Endothelial cell of umbilical vein (primary cell): ENCODE data around the gene ACER3.

Experiments used
- POLR2A ChIP-seq: IDR thresholded peaks from 2 replicates; pipeline ENCODE4 v1.6.1; 2012; ENCODE audit warnings: low read depth, mild to moderate bottlenecking, control low read depth, low read length
- POLR2AphosphoS5 ChIP-seq: IDR thresholded peaks from 2 replicates; pipeline ENCODE4 v1.6.1; 2012; ENCODE audit warnings: low read depth, mild to moderate bottlenecking, control low read depth, low read length, moderate library complexity; ENCODE audit not compliant: insufficient read depth
- TF ChIP-seq, protein P1 (sequence below), 2 donors: IDR thresholded peaks; 1 replicate in 1 of 2; 2 replicates in 1 of 2; pipeline ENCODE4 v1.5.1; 2011; ENCODE audit warnings: low read length in 2 of 2, mild to moderate bottlenecking in 2 of 2, moderate library complexity in 2 of 2, control low read depth in 1 of 2, inconsistent platforms in 1 of 2, low read depth in 1 of 2; ENCODE audit not compliant: insufficient read depth in 1 of 2; ENCODE audit errors: extremely low read depth in 1 of 2

DNA sequence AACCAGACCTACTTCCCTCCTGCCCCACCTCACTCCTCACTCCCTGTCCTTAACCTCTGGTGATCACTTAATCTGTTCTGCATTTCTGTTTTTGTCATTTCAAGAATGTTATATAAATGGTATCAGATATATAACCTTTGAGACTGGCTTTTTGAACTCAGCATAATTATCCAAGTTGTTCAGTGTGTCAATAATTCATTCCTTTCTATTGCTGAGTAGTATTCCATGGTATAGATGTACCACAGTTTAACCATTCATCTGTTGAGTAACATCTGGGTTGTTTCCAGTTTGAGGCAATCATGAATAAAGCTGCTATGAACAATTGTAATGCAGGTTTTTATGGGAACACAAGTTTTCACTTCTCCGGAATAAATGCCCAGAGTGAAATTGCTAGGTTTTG is 138.9 kb downstream of the ACER3 start:
- TF ChIP-seq, protein P1, sequence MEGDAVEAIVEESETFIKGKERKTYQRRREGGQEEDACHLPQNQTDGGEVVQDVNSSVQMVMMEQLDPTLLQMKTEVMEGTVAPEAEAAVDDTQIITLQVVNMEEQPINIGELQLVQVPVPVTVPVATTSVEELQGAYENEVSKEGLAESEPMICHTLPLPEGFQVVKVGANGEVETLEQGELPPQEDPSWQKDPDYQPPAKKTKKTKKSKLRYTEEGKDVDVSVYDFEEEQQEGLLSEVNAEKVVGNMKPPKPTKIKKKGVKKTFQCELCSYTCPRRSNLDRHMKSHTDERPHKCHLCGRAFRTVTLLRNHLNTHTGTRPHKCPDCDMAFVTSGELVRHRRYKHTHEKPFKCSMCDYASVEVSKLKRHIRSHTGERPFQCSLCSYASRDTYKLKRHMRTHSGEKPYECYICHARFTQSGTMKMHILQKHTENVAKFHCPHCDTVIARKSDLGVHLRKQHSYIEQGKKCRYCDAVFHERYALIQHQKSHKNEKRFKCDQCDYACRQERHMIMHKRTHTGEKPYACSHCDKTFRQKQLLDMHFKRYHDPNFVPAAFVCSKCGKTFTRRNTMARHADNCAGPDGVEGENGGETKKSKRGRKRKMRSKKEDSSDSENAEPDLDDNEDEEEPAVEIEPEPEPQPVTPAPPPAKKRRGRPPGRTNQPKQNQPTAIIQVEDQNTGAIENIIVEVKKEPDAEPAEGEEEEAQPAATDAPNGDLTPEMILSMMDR (IDR thresholded peaks at IDR 0.05; ENCODE audit: extremely low read depth in 1 of 2, insufficient read depth in 1 of 2, low read depth in 1 of 2, low read length in 2 of 2): no peak
- TF ChIP-seq POLR2AphosphoS5: no peak
- TF ChIP-seq POLR2A: no peak
